GM18505 (cell line): ENCODE data around the gene SNRNP27.
"Not testable (repeated sequence)": the region's sequence is repeated elsewhere in the genome, so short reads cannot be mapped to it uniquely, and the experiment has no call there.

ENCODE experiments used
- ATAC-seq: cut with Tn5 transposase; IDR thresholded peaks from one replicate; pipeline ENCODE4 v1.9.1; 2021; ENCODE audit not compliant: unreplicated experiment
- POLR2A ChIP-seq: IDR thresholded peaks from 4 replicates; pipeline ENCODE4 v1.6.1; 2011; ENCODE audit warnings: borderline replicate concordance; ENCODE audit not compliant: insufficient read depth, insufficient read length; ENCODE audit errors: extremely low read depth

The SNRNP27 gene, protein sequence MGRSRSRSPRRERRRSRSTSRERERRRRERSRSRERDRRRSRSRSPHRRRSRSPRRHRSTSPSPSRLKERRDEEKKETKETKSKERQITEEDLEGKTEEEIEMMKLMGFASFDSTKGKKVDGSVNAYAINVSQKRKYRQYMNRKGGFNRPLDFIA

DNA sequence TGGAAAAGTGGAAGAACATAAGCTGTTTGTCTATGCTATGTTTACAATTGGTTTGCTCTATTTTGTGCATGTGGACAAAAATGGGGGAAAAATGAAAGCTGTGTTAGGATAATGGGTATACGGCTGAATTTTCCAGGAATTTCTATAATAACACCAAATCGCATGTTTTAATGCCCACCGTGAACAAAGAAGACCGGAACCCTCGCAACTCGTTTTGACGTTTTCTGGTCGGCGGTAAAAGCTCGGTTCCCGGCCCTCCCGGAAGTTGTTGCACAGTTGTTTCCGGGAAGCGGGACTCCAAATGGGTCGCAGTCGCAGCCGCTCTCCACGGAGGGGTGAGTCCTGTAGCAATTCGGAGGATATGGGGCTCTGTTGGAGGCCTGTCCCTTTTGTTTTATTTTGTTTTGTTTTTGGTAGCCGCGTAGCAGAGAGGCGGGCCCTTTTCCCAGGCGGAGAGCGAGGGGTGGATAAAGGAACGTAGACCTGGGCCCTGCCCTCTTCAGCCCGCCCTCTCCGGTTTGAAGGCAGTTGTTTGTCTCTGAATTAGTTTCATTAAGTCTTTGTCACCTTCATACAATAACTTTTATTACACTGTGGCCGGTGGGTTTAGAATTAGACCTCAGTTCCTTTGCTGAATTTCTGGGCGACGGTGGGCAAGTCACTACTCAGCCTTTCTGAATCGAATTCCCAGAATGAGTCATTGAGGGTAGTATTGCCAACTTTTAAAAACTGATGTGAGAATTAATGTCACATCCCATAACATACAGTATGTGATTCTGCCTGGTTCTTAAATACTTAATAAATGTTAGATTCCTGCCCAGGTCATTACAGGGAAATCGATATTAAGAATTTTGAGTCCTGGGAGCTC is at the start of gene SNRNP27:
TSS of gene SNRNP27 (plus strand) at position 273 of the 868 bp plus-strand sequence. CDS start at position 302, 29 bp downstream.
- peak; percentile 76 for ATAC-seq
- TF ChIP-seq POLR2A = peak; percentile 79

DNA sequence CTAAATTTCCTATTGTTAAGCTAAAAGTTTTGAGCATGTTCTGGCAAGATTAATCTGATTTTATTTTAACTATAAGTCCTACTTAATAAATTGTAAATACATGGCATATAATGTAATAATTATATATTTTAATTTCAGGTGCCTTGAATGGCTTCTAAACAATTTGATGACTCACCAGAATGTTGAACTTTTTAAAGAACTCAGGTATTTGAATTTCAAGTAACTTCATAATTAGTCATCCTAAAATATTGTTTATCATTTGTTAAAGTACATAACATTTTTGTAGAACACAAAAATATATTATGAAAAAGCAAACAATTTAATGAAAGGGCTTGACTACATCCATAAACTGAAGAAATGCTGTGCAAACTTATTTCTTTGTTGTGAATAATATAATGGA is 49.8 kb upstream of the SNRNP27 start:
- no peak for TF ChIP-seq POLR2A
- ATAC-seq = no peak

DNA sequence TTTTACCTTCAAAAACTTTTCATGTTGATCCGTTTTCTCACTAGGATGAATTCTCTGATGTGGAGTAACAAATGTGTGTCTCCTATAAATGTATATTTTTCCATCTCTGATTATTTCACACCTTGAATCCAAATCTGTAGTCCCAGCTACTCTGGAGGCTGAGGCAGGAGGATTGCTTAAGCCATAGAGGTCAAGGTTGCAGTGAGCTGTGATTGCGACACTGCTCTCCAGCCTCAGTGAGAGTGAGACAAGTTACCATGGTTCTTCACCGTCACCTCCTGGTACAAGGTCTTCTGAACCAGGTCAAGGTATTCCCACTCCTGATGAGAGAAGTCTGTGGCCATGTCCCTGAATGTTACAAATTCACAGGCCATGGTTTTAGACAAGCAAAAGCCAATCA is 49.2 kb upstream of the SNRNP27 start:
- no peak for ATAC-seq
- TF ChIP-seq POLR2A = no peak

DNA sequence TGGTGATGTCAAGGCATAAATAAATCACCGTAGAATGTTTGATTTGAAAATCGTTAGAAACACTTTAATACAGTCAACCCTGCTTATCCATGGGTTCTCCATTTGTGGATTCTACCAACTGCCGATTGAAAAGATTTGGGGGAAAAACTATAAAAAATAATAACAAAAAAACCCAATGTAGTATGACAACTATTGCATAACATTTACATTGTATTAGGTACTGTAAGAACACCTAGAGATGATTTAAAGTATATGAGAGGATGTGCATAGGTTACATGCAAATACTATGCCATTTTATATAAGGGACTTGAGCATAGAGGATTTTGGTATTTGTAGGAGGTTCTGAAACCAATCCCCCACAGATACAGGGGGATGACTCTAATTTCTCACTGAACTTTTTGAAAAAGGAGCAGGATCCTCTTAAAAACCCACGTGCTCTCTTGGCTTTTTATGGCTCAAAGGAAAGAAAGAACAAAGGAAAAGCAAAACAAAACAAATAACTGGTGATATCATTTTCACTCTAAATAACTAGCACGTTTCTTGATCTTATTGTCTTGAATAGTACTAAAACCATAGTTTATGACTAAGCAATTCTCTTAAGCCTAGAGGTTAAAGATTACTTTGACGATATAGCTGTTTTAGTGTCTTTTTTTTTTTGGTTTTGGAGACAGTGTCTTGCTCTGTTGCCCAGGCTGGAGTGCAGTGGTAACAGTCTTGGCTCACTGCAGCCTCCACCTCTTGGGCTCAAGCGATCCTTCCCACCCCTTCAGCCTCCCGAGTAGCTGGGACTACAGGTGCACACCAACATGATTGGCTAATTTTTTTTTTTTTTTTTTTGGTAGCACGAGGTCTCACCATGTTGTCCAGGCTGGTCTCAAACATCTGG is 47.3 kb upstream of the SNRNP27 start:
- ATAC-seq = no peak
- TF ChIP-seq POLR2A = no peak

- no peak for ATAC-seq
- TF ChIP-seq POLR2A = no peak
These were observed 46.5 kb upstream of the SNRNP27 start for GRCh38 chr2:69847068-69847828.

DNA sequence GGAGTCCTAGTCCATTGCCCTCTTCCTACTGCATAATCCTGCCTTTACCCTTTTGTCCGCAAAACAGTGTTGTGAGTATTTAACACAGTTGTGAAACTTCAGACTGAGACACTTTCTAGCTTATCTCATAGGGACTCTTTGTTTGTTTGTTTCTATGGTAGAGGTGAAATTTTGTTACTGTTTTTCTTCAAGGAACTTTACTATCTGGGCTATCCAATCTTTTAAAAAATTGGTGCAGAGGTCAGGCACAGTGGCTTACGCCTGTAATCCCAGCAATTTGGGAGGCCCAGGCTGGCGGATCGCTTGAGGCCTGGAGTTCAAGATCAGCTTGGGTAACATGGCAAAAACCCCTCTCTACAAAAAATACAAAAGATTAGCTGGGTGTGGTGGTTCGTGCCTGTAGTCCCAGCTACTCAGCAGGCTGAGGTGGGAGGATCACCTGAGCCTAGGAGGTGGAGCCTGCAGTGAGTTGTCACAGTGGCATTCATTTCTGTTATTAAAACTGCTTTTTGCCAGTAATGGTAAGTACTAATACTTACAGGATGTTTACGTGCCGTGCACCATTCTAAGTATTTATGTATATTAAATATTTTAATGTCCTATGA is 45.5 kb upstream of the SNRNP27 start:
- no peak for ATAC-seq
- no peak for TF ChIP-seq POLR2A

DNA sequence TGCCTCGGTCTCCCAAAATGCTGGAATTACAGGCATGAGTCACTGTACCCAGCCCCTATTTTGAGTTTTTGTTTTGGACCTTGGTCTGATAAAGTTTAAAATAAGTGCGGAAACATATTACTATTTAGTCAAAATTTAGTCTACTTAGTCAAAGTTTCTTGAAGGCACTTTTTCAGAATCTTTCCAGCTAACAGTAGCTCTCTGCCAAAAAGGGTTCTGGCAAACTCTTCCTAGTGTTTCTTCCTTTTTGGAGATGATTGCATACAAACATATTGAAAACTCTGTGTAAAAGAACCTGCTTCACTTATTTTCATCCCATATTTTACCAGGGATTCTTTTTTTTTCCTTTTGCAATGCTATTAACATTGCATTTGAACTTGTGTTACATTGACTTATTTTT is 35.5 kb upstream of the SNRNP27 start:
- TF ChIP-seq POLR2A = no peak
- no peak for ATAC-seq

DNA sequence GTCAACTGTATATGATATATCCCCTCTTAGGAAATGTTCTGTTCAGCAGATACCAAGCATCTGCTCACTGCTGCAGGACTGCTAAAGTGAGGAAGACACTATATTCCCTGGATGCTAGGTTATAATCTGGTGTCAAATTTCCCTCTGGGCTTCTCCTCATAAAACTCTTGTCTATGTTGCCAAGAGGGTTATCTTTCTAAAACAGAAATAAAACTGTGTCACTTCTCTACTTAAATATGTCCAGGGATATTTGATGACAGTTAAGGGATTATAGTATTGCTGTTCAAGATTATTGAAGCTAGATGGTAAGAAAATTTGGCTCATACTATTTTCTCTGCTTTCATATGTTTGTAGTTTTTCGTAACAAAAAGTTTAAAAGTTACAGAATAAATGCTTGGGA is 30.5 kb upstream of the SNRNP27 start:
- ATAC-seq = no peak
- TF ChIP-seq POLR2A = no peak

DNA sequence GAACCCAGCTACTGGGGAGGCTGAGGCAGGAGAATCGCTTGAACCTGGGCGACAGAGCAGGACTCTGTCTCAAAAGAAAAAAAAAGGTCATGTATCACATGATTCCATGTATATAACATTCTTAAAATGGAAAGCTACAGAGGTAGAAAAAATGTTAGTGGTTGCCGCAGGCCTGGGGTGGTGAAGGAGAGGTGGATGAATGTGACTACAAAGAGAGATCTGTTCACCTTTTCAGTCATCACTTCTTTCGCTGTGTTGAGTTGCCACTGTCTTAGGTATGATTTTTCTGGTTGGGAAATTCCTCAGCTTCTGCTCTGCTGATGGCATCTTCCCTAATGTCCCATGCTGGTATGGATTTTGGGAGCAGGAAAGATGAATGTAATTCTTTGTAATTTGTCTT is 5.3 kb upstream of the SNRNP27 start:
- no peak for ATAC-seq
- TF ChIP-seq POLR2A = no peak

DNA sequence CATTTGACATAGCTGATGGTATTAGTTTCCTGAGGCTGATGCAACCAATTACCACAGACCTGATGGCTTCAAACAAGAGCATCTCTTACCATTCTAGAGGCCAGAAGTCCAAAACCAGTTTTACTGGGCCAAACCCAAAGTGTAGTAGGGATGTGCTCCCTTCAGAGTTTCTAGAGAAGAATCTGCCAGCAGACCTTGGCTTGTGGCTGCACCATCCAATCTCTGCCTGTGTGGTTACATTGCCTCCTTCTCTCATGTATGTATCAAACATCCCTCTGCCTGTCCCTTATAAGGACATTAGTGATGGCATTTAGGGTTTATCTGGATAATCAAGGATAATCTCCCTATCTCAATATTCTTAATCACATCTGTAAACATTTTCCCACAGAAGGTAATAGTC is 4.5 kb upstream of the SNRNP27 start:
- TF ChIP-seq POLR2A = no peak
- ATAC-seq = no peak

DNA sequence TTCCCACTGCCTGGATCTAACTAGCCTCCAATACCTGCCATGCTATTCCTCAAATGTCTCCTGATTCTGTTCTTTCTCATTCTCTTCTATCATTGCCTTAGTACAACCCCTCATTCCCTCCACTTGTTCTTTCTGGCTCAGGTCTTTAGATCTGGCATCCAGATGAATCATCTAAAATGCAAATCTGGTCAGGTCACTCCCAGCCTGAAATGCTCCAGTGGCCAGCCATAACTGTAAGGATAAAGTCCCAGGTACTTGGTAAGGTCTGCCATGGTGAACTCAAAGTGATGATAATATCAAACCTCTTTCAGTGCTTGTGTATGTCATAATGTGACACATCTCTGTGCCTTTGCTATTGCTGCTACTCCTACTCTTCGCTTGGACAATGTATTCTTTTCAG is 2.9 kb upstream of the SNRNP27 start:
- no peak for ATAC-seq
- TF ChIP-seq POLR2A = no peak

DNA sequence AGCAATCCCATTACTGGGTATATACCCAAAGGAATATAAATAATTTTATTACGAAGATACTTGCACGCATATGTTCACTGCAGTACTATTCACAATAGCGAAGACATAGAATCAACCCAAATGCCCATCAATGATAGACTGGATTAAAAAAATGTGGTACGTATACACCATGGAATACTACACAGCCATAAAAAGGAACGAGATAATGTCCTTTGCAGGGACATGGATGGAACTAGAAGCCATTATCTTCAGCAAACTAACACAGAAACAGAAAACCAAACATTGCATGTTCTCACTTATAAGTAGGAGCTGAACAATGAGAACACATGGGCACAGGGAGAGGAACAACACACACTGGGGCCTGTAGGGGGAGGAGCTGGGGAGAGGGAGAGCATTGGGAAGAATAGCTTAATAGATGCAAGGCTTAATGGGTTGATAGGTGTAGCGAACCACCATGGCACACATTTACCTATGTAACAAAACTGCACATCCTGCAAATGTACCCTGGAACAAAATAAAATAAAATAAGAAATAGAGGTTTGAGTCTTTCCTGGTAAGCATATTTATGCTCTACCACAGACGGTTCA is 825 bp upstream of the SNRNP27 start:
- not testable (repeated sequence) for ATAC-seq

DNA sequence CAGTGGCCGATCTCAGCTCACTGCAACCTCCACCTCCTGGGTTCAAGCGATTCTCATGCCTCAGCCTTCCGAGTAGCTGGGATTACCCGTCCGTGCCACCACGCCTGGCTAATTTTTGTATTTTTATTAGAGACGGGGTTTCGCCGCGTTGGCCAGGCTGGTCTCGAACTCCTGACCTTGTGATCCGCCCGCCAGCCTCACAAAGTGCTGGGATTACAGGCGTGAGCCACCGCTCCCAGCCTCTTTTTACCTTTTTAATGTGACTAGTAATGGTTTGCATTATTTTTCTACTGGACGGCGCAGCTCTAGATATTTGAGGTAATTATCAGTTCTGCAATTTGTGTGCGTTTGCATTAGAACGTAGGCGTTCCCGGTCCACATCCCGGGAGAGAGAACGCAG is 981 bp downstream of the SNRNP27 start:
- ATAC-seq = not testable (repeated sequence)
